AG04449 (cell line): Measurements from ENCODE around the gene PABPC4L.
A peak's percentile ranks its signal among the peaks of the same experiment; 100 is the strongest.

Experiments
- CTCF ChIA-PET: fragments of 350-600 bp; formaldehyde crosslinking; extraction: SDS; loops from one replicate; lab custom pipeline; 2021; ENCODE audit warnings: antibody characterized with exemption; lab: Yijun Ruan, JAX
- POLR2A ChIA-PET: fragments of 400-600, 350-600 bp; formaldehyde crosslinking; extraction: SDS; loops from one replicate; lab custom pipeline; 2020; ENCODE audit warnings: antibody characterized with exemption, inconsistent platforms; lab: Yijun Ruan, JAX
- DNase-seq: peaks from one replicate; pipeline ENCODE4 v3.0.0-alpha.2; 2010; ENCODE audit warnings: low read depth, low spot score
- H3K4me3 ChIP-seq: 2 replicates; pipeline ENCODE4 v1.5.1; 2011; ENCODE audit warnings: low read depth, mild to moderate bottlenecking, control low read depth, low read length
- TF ChIP-seq, protein P1 (sequence below): IDR thresholded peaks from one replicate; pipeline ENCODE4 v1.5.1; 2011; ENCODE audit warnings: mild to moderate bottlenecking, moderate library complexity, low read length, control low read depth, inconsistent platforms; ENCODE audit not compliant: insufficient read depth; ENCODE audit errors: missing control alignments

PABPC4L gene

GRCh38 chr4:134201216-134202161 lies at the start of gene PABPC4L:
TSS of gene PABPC4L (minus strand) at chr4:134201789. CDS start at chr4:134201019, 770 bp downstream.
- peak within 1 kb of the TSS; percentile 53 for H3K4me3 ChIP-seq
- CTCF ChIA-PET, result no interaction called here
- POLR2A ChIA-PET, result no interaction called here
- TF ChIP-seq, protein P1, sequence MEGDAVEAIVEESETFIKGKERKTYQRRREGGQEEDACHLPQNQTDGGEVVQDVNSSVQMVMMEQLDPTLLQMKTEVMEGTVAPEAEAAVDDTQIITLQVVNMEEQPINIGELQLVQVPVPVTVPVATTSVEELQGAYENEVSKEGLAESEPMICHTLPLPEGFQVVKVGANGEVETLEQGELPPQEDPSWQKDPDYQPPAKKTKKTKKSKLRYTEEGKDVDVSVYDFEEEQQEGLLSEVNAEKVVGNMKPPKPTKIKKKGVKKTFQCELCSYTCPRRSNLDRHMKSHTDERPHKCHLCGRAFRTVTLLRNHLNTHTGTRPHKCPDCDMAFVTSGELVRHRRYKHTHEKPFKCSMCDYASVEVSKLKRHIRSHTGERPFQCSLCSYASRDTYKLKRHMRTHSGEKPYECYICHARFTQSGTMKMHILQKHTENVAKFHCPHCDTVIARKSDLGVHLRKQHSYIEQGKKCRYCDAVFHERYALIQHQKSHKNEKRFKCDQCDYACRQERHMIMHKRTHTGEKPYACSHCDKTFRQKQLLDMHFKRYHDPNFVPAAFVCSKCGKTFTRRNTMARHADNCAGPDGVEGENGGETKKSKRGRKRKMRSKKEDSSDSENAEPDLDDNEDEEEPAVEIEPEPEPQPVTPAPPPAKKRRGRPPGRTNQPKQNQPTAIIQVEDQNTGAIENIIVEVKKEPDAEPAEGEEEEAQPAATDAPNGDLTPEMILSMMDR, result no peak
- DNase-seq, result no peak

DNA sequence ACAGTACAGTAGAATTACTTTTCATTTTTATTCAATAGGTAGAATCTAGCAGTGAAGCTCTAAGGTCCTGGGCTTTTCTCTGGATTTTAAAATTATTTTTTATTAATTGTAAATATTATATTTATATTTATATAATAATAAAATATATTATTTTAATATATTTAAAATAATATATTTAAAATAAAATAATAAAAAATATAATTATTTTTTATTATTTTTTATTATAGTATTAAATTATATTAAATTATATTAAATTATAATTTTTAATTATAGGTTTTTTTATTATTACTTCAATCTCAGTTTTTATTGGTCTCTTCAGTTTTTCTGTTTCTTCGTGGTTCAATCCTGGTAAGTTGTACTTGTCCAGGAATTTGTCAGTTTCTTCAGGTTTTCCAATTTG lies 49.7 kb upstream of the PABPC4L start:
- ChIA-PET CTCF (no interaction called here), POLR2A (no interaction called here)
- TF ChIP-seq, protein P1, result no peak
- DNase-seq, result no peak
- no peak overlapping the region for H3K4me3 ChIP-seq

GRCh38 chr4:134243742-134244713 lies 42.4 kb upstream of the PABPC4L start:
- TF ChIP-seq, protein P1, result no peak
- no peak for DNase-seq
- ChIA-PET POLR2A (no interaction called here), CTCF (no interaction called here)
- H3K4me3 ChIP-seq, result no peak overlapping the region

DNA sequence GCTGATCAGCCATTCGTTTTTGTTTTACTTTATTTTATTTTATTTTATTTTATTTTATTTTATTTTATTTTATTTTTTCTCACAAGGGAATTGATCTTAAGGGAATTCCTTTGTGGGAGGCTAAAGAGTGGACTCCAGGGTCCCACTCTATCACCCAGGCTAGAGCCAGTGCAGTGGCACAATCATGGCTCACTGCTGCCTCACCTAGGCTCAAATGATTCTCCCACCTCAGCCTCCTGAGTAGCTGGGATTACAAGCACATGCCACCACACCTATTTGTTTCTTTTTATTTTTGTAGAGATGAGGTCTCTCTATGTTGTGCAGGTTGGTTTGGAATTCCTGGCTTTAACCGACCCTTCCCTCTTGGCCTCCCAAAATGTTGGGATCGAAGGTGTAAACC lies 17.5 kb upstream of the PABPC4L start:
- DNase-seq, result no peak
- CTCF ChIA-PET, result no interaction called here
- H3K4me3 ChIP-seq, result no peak overlapping the region
- TF ChIP-seq, protein P1, result no peak
- POLR2A ChIA-PET, result no interaction called here

GRCh38 chr4:134216411-134216810 lies 14.8 kb upstream of the PABPC4L start:
- POLR2A ChIA-PET, result no interaction called here
- no peak overlapping the region for H3K4me3 ChIP-seq
- CTCF ChIA-PET, result no interaction called here
- DNase-seq, result no peak
- TF ChIP-seq, protein P1, result no peak
